LoVo (cell line): ENCODE results near the gene TNS3.

Experiments
- DNase-seq: peaks from one replicate; pipeline ENCODE4 v3.0.0-alpha.2; 2016; ENCODE audit warnings: low spot score

TNS3 gene

GRCh38 chr7:47540387-47541350 lies 41.2 kb downstream of the TNS3 start:
- DNase-seq = no peak

DNA sequence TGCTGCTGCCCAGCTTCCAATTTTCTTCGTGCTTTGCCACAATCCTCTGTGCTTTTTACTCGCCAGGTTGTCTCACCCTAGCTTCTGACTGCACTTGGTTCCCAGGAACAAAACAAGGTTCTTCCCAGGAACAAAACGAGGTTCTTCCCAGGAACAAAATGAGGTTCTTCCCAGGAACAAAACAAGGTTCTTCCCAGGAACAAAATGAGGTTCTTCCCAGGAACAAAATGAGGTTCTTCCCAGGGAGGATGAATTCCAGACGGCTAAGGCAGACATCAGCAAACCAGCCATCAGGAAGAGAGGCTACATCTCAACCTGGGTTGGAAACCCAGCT lies 41.9 kb downstream of the TNS3 start:
- no peak for DNase-seq

- DNase-seq = no peak
Measured at GRCh38 chr7:47539398-47540052, 42.4 kb downstream of the TNS3 start.

GRCh38 chr7:47538846-47539311 lies 43.0 kb downstream of the TNS3 start:
- no peak for DNase-seq

DNA sequence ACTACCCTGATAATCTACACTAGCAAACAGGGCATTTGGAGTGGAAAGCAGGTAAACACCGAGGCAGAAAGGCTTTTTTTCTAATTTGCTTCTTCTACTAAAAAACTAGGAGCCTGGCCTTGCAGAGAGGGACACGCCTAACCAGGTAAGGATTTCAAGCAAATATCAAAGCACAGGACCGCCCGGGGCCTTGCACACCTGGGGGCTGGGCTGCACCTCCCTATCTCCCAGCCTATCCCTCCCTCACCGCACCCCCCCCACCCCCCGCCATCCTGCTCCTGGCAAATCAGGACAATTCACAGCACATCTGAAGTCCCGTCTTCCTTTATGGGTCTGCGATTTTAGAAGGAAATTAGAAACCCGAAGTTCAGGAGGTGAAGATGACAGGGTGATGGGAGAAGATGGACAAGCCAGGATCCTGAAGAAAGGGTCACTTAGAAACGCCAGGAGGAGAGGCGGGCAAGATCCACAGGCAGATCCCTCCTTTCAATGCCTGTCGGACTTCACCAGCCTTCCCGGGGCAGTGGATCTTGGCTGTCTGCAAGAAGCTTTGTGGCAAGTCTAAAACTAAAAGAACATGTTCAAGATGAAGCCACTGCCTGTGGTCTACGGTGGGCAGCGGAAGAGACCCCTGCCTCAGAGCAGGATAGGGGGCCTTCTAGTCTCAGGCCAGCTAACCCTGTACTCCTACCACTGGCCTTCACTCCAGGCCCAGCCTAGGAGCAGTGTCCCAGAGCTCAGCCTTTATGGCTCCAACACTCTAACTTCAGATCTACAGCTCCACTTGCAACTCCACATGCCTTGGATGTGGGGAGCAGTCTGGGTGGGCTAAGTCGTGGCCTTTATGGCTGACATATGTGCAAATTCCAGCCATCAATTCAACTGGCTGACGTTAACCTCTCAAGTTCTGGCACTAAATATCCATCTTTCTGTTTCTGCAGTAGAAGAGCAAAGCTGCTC lies 43.9 kb downstream of the TNS3 start:
- no peak for DNase-seq

DNA sequence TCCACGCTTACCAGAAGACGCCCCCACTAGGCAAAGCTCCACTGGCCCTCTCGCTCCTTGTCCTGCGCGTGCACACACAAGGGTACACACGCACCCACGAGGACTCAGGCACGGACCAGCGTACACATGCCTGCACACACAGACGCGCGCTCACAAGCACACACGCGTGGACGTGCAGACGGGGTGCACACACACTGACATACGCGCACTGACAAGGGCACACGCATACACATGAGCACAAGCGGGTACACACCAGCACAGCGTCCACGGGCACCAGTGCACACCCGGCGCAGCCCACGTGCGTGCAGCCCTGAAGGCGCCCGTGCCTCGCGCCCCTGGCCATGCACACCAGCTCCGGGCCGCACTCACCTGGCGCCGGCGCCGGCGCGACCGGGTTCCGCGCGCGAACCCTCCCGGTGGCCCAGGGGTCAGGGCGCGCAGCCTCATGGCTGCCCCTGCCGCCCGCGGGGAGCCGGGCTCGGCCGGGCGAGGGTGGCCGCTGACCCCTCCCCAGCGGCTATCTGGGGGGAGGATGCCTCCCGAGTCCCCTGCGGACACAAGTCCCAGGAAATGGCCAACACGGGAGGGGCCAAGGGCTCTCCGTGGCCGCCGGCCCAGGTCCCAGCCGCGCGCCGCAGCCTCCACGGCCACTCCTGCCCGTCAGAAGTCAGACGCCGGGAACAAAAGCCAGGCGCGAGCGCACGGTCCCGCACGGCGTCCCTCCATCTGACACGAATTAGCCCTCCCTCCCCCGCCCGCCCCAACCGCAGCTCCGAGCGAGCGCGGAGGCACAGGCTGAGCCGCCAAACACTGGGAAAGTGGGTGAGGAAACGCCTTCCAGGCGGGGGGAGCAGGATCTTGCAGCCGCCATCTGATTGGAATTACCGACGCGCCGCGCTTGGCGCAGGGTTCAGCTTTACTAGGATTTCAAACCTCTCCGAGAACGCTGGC lies 45.0 kb downstream of the TNS3 start:
- no peak for DNase-seq

DNA sequence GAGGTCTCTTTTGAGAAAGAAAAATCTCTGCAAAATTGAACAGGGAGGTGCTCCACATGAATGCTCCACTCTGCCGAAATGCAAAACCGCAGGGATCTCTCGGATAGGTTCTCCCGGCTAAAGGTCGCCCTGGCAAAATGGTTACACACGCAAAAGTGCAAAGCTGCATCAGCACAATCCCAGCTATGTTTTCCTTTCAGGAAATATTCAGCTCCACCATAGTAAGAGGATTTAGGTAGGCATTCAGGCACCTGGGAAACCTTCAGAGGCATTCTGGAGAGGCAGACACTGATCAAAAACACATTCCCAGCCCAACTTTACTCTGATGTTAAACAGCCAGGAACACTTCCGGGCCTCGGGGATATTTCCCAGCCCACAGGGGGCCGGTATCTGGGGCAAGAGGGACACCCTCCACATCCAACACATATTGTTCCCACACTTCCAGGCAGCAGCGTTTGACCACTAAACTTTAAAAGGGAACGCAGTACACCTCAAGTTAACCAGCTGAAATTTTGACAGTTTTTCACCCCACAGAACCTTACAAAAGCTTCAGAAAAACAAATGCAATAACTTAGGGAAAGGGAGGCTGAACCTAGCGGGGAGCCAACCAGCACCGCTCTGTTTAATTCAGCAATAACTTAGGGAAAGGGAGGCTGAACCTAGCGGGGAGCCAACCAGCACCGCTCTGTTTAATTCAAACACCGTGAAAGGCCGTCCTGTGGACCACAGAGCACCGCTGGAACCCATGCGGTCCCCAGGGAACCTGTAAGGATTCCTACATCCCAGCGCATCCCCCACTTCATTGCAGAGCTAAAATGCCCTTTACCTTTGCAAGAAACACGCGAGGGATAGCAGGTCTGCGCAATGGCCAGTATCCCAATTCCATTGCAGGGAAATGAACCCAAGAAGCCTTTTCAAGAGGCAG lies 45.9 kb downstream of the TNS3 start:
- DNase-seq = no peak

DNA sequence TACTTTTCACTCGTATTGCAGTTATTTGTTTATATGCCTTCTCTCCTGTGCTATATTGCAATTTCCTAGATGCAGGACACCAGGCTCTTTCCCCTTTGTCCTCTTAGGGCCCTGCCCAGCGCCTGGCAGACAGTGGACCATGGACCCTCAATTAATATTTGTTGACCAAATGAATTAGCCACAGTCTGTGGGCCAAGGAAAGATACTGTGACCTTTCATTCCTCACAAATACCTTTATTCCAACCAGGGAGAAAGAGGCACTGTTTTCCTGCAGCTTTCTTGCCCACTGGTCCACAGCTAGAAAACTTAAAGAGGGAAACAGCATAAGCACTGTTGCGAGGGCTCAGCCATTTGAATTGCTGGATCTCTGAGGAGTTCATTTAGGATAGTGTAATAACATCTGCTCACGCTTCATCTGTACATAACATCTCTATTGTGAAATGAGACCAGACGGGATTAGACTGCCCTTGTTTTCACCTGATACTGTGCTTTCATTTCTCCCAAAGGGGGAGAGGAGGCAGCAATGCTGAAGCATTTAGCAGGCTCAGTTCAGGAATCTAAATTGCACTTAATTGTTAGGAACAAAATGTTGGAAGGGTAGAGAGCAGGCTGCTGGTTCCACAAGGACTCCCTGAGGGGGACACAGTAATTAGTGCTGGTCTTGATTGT lies 46.7 kb downstream of the TNS3 start:
- no peak for DNase-seq

- peak; percentile 22 for DNase-seq
Measured at GRCh38 chr7:47534322-47535034, 47.4 kb downstream of the TNS3 start.

- DNase-seq = no peak
Measured at GRCh38 chr7:47531584-47532492, 50.1 kb downstream of the TNS3 start.

GRCh38 chr7:47529826-47530555 lies 51.9 kb downstream of the TNS3 start:
- DNase-seq = no peak

DNA sequence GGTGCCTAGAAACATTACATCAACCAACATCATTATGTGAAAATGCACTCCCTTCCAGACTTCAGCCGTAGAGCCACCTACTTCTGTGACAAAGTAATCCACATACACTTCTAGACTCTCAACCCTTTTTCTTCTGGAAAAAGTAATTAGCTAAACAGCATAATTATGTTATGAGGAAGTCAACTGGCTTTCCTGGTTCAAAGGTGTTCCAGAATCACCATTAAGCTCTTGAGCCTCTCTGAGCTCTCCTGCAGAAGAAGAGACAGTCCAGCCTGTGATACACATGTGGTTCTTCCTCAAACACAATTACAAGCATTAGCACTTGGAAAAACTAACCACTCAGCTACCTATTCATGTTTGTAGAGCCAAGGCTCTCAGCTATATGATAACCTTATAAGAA lies 52.5 kb downstream of the TNS3 start:
- no peak for DNase-seq

- no peak for DNase-seq
Measured at GRCh38 chr7:47528471-47528870, 53.4 kb downstream of the TNS3 start.

DNA sequence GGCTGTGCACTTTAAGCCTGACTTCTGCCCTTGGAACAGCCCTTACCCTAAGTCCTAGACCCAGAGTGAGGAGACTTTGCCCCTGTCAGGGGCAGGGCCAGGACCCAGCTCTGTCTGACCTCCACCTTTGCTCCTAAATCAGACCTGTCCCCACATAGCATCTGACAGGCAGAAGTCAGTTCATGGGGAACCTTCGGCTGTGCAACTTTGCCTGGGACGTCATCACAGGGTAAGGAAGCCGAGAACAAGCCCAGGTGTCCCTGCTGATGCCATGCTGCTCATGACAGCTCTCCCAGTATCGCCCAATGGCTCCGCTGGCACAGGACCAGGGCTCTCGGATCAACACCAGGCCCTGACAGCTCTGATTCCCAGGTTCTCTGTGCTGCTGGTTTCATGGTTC lies 55.4 kb downstream of the TNS3 start:
- DNase-seq = no peak

DNA sequence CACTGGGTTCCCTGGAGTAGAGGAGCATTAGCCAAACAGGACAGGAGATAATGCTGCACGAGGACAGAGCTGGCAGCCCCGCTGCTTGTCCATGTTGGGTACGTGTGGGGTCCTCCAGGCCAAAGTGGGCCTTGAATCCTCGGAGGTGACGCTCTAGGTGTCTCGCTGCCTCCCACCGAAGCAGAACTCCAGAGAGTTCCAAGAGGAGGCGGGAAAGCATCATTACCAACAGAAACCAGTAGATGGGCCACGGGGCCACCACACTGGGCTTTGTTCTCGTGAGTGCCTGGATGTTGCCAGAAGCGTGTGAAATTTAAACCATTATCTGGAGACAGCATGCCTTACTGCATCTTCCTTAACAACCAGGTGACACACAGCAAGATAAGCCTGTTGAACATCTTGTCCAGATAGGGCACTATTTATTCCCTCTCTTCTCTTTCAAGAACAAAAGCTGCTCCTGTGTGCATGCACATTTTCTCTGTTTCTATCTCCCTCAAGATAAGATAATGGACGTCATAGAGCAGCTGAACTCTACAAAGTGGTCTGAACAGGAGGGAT lies 56.8 kb downstream of the TNS3 start:
- DNase-seq = no peak

- no peak for DNase-seq
Measured at GRCh38 chr7:47523401-47523800, 58.5 kb downstream of the TNS3 start.
